Ecto neural progenitor cell (in vitro differentiated cells): ENCODE data around the gene ARMC9.

ENCODE experiments used
- DNase-seq: peaks from one replicate; pipeline ENCODE4 v3.0.0-alpha.2; 2018; ENCODE audit warnings: low spot score

Gene ARMC9

DNA sequence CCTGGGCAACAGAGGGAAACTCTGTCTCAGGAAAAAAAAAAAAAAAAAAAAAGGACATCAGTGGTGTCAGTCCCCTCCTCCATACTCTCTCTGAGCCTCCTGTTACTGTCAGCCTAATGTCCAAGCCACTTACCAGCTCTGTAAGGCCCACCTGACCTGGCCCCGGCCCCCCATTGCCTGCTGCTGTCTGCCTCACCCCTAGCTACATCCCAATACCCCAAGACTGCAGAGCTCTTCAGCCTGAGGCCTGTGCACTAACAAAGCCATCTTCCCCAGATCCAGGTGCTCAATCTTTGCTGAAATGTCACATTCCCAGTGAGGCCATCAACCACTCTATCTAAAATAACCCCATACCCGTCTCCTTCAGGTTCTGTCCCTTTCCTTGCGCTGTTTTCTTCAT is 5.7 kb downstream of the ARMC9 start:
- no peak for DNase-seq

DNA sequence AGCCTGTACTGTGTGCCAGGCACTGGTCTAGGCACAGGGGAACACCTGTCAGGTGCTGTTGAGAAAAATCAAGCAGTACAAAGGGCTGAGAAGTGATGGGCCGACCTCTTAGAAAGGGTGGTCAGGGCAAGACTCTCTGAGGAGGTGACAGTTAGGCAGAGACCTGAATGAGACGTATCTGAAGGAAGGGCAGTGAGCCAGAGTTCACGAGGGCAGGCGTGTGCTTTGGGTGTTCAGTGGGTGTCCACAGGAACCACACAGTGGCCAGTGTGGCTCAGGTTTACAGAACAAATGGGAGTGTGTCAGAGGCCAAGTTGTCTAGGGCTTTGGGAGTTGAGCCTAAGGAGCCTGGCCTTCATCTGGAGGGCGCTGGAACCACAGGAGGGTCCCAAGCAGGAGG is 6.2 kb downstream of the ARMC9 start:
- DNase-seq, result no peak

DNA sequence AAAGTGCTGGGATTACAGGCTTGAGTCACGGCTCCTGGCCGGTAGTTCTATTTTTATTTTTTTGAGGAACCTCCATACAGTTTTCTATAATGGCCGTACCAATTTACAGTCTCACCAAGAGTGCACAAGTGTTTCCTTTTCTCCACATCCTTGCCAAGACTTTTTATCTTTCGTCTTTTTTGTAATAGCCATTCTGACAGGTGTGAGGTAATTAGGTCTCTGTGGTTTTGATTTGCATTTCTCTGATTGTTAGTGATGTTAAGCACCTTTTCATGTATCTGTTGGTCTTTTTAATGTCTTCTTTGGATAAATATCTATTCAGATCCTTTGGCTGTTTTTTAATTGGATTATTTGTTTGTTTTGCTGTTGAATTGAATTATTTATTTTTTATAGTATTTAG is 9.3 kb downstream of the ARMC9 start:
- no peak for DNase-seq

DNA sequence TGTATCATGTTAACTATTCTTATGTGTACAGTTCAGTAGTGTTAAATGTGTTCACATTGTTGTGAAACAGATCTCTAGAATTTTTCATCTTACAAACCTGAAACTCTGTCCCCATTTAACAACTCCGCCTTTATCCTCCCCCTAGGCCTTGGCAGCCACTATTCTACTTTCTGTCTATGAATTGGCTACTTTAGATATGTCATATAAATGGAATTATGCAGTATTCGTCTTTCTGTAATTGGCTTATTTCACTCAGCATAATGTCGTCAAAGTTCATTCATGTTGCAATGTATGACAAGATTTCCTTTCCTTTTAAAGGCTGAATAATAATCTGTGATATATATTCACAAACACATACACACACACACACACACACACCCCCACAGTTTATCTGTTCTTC is 12.4 kb downstream of the ARMC9 start:
- DNase-seq, result no peak

GRCh38 chr2:231211486-231211885 is 13.1 kb downstream of the ARMC9 start:
- DNase-seq, result no peak

- no peak for DNase-seq
These were observed 14.0 kb downstream of the ARMC9 start for GRCh38 chr2:231212329-231212845.

DNA sequence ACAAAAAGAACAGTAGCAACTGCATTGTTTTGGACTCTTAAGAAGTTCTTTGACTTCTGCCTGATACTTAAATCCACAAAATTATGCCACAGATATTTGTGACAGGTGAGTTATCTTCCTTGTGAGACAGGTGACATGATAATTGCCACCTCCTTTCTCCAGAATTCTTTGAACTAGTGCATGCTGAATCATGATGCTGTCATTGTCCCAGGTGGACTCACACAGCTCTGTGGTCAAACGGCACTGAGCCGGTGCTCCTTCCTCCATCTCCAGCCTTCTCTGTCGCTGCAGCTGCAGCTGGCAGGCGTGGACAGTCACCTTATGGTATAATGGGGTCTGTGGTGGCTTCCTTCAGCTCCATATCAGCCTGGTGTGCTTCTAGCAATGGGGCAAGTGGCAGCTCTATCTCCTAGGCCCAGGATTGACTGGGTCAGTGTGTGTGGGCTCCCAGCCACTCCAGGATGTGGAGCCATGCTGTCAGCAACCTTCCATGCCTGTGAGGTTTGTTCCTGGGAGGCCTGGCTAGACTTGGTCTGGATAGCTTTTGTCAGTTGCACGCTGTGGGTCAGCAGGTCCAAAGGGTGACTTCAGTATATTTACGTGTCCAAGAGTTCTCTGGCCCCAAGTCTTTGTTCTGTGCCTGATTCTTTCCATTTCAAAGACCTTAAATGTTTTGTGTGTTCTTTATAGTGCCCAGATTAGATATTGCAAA is 15.7 kb downstream of the ARMC9 start:
- DNase-seq, result no peak

- no peak for DNase-seq
These were observed 19.9 kb downstream of the ARMC9 start for GRCh38 chr2:231218366-231218765.

- DNase-seq, result no peak
These were observed 20.9 kb downstream of the ARMC9 start for GRCh38 chr2:231219289-231219688.

- no peak for DNase-seq
These were observed 23.3 kb downstream of the ARMC9 start for GRCh38 chr2:231221761-231222160.

DNA sequence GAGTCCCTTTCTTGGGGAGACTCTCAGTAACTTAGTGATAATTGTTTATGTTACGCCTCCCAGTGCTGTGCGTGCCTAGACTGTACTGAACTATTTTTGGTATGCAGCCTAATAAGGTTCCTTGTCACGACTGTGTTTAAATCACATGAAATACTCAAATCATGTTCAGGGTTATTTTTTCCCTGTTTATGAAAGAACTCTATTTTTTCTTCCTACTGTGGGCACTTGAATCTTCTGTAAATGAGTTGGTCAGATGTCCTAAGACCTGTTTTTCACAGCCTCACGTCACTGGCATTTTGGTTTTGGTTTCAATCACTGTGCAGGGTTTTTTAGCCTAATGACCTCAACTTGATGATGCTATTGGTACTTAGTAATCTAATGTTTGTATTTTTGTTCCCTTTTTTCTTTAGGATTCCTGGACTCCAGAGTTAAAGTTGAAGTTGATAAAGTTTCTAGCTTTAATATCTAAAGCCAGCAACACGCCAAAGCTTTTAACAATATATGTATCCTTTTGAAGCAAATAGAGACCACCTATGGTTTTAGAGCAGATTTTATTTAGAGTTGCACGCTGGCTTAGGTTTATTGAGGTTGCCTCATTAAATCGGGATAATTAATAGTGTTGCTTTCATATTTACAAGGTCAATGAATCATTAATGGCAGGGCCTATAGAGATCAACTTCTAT is 24.0 kb downstream of the ARMC9 start:
- DNase-seq, result no peak

DNA sequence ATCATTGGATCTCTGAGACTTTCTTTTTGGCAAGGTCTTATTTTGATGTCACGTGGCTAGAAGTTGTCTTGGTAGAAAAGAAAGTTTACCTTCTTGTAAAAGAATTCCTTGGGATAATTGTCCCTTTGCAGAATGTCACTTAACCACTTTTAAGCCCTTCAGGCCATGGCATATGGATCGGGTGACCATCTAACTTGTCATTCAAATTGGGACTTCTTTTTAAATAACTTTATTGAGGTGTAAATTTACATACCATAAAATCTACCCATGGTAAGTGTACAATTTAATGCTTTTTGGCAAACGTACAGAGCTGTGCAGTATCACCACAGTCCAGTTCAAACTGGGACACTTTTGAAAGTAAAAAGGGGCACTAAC is 24.6 kb downstream of the ARMC9 start:
- no peak for DNase-seq

DNA sequence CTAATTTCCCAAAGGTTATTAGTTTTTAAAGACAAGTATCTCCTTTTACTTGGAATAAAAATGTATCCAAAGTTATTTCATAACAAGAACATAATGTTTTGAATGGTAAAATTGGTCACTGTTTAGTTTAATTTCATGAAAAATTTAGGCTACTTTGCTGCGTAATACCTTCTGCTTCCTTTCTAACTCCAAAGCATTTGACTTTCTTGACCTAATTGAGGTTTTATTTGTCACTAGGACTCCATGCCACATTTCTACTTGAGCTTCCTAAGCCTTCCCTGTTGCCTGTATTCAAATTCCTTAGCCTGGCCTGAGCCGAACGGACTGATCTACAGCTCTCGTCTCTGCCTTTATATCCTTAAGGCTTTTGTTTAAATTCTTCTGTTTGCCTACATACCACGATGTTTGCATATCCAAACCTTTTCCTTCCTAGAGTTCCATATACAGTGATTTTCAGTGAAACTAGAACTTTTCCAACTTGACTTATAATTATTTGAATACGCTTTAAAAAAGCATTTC is 25.1 kb downstream of the ARMC9 start:
- DNase-seq, result no peak

DNA sequence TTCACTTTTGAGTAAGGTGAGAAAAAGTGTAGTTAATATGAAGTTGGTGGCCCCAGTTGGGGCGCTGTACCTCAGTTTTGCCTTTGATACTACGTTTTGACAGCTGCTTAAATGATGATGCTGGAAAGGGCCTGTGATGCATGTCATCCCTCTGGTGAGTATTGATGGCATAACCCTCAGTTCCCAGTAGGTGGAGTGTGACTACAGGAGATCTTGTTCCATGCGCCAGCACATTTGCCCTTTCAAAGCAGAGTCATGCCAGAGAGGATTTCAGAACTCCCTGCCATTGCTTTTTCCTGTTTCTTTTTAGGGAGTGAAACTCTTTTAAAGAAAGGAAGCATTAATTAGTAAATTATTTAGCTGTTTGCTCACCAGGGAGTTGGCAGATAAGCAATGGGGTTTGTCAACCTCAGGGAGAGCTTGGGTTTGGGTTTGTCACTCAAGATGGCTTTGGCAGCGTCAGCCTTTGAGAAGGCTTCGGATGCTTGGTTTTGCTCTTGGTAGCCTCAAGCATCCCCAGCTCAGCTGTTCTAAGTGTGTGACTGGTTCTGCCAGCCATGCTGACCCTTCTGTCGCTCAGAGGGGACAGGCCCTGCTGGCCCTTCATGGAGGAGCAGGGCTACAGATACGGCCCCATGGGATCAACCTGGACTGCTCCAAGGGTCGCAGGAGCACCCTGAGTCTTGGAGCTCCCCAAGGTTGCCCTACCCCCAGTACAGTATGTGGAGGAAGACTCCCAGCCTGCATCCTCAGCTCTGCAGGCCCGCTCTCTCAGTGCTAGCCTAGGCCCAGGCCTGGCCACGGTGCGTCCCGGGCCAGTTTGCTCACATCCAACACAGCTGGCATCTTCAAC is 29.1 kb downstream of the ARMC9 start:
- DNase-seq, result peak; percentile 55

- peak; percentile 52 for DNase-seq
These were observed 29.8 kb downstream of the ARMC9 start for GRCh38 chr2:231228223-231228622.

DNA sequence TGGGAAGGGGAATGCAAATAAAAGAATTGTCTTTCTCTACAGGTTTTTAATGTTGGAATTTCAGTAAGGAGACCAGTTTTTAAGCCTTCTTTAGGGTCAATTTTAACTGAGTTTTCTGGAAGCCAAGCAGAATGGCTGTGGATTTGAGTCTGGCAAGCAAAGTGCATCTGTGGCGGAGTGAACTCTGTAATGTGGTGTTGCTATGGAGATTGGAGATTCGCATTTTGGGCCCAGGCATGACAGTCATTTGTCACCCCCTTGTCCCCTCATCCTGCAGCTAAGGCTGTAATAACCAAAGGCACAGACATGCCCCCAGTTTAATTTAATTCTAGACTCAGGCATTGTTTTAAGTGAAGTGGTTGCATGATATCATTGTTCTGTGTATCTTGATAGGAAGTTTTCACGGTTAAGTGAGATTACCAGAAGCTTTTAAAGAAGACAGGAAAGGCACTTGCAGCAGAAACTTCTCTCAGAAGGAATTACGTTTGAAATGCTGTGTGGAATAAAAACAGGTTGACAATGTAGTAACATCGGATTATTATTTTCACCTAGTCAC is 30.6 kb downstream of the ARMC9 start:
- no peak for DNase-seq

GRCh38 chr2:231235217-231235616 is 36.8 kb downstream of the ARMC9 start:
- DNase-seq, result no peak

DNA sequence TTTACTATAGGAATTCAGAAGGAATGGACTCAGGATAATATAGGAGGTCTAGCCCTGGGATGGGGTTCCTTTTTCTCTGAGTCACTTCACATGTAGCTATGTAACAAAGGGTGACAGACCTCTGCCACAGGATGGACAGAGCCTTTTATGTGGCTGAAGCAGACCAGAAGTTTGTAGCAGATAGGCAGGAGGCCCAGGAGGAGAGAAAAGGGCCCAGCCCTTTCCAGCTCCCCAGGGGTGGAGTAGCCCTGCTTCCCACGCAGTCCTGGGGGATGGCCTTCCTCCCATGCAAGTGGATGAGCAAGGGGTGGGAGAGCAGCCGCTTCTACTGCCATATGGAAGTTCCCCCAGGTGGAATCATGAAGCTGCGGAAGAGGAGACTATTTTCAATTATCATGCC is 40.3 kb downstream of the ARMC9 start:
- DNase-seq, result no peak

DNA sequence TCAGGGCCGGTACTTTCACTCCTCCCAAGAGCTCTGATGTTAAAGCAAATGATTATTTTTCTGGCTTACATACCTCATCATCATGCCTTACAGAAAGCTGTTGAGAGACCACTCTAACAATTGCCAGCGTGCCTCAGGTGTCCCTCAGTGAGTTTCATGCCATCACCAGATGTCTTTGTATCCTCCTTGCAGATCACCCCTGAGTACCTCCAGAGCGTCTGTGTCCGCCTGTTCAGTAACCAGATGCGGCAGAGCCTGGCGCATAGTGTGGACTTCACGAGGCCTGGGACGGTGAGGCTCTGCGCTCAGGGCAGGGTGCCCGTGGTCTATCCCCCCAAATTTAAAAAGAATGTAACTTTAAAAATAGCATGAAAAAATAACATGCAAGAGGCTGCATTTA is 41.3 kb downstream of the ARMC9 start:
- no peak for DNase-seq

- no peak for DNase-seq
These were observed 43.5 kb downstream of the ARMC9 start for GRCh38 chr2:231241755-231242507.

GRCh38 chr2:231243866-231244265 is 45.4 kb downstream of the ARMC9 start:
- DNase-seq, result no peak
